HL-60 (cell line): ENCODE results near the gene CLCA1.

ENCODE experiments used
- DNase-seq, 2 experiments: peaks; one replicate each; pipeline ENCODE4 v3.0.0-alpha.2; 2010 to 2020; ENCODE audit warnings: low read depth in 1 of 2, low spot score in 1 of 2
- H3K27ac ChIP-seq: fragments of 250-450 bp; sonication (Bioruptor Pico); replicated peaks from 2 replicates; pipeline ENCODE4 v1.5.1; 2020; ENCODE audit warnings: mild to moderate bottlenecking, moderate library complexity
- H3K27me3 ChIP-seq: fragments of 250-450 bp; sonication (Bioruptor Pico); 2 replicates; pipeline ENCODE4 v1.5.1; 2021; ENCODE audit warnings: mild to moderate bottlenecking, moderate library complexity; ENCODE audit not compliant: insufficient read depth, poor library complexity, severe bottlenecking
- H3K4me3 ChIP-seq: replicated peaks from 2 replicates; pipeline ENCODE4 v1.5.1; 2011; ENCODE audit warnings: mild to moderate bottlenecking, control low read depth, low read length; ENCODE audit not compliant: insufficient read depth
- CTCF ChIP-seq: IDR thresholded peaks from one replicate; pipeline ENCODE4 v1.5.1; 2011; ENCODE audit warnings: low read length, control low read depth, inconsistent platforms; ENCODE audit not compliant: insufficient read depth
- GABPA ChIP-seq: IDR thresholded peaks from 2 replicates; pipeline ENCODE4 v1.6.1; 2012; ENCODE audit warnings: low read depth
- POLR2AphosphoS5 ChIP-seq: IDR thresholded peaks from 2 replicates; pipeline ENCODE4 v1.6.1; 2012; ENCODE audit warnings: low read depth
- REST ChIP-seq: IDR thresholded peaks from 2 replicates; pipeline ENCODE4 v1.6.1; 2012; ENCODE audit warnings: low read depth; ENCODE audit not compliant: insufficient replicate concordance
- SPI1 ChIP-seq: IDR thresholded peaks from 2 replicates; pipeline ENCODE4 v1.6.1; 2012; ENCODE audit warnings: low read depth, mild to moderate bottlenecking, borderline replicate concordance

CLCA1 gene

DNA sequence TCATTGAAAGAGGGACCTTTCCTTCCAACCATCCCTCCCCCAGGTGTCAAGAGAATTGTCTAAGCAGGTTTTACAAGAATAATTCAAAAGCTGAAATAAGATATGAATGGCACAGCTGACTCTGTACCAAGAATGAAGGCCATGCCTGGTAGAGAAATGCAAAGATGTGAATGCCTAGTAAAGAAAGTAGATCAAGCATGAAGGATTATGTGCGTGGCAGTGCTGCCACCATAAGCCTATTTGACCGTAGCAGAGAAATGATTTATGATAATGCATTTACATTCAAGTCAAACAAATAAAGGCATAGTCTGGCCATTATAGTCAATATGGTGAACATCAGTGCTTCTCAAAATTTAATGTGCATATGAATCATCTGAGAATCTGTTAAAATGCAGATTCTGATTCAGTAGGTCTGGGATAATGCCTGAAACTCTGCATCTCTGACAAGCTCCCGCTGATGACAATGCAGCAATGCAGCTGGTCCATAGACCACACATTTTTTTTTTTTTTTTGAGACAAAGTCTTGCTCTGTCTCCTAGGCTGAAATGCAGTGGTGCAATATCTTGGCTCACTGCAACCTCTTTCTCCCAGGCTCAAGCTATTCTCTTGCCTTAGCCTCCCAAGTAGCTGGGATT is 61.6 kb downstream of the CLCA1 start:
- no peak for DNase-seq
- H3K27ac ChIP-seq: no peak overlapping the region
- no peak for TF ChIP-seq GABPA
- TF ChIP-seq SPI1: no peak
- TF ChIP-seq CTCF: no peak
- TF ChIP-seq POLR2AphosphoS5: no peak
- no peak for TF ChIP-seq REST

GRCh38 chr1:86537928-86538695 is 69.4 kb downstream of the CLCA1 start:
- DNase-seq: no peak
- H3K4me3 ChIP-seq: no peak overlapping the region
- no peak for TF ChIP-seq REST

More for the DNA sequence above, 61.6 kb downstream of the CLCA1 start:
- Histone ChIP-seq H3K4me3 (no peak overlapping the region), H3K27me3 (no peaks in the 10 kb centered on the region)

DNA sequence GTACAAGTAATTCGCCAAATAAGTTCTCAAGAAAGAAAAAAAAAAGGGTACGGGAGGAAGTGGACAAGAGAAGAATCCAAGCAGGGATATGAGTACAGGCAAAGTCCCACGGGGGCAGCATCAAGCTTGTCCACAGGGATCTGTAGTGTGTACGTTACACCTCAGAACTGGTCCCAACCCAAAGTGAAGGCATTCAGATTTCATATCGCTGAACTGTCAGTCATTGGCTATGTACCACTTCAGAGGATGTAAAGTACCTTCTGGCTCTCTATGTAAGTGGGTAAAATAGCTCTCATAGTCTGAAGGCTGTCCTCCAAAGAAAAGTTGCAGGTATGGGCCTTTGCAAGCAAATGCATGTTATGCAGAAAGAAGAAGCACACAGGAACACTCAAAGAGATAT is 70.0 kb downstream of the CLCA1 start:
- DNase-seq: no peak
- H3K27me3 ChIP-seq: no peaks in the 10 kb centered on the region
- TF ChIP-seq POLR2AphosphoS5 (no peak), SPI1 (no peak), GABPA (no peak), CTCF (no peak)
- H3K27ac ChIP-seq: no peak overlapping the region
- H3K4me3 ChIP-seq: no peak overlapping the region

More at GRCh38 chr1:86537928-86538695, 69.4 kb downstream of the CLCA1 start:
- Histone ChIP-seq H3K27ac (no peak overlapping the region), H3K27me3 (no peaks in the 10 kb centered on the region)

DNA sequence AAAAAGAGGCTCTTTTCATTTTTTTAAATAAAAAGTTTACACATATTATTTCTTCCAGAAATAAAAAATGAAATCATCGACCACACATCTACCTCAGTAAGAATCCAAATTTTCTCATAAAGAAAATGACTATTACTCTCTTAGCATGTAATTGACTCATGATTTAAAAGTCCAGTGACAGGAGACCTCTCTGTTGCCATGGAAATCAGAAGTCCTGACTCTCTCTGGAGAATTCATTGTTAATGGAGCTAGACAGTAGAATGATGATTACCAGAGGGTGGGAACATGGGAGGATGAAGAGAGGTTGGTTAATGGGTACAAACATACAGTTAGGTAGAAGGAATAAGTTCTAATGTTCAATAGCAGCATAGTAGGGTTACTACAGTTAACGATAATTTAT is 73.1 kb downstream of the CLCA1 start:
- no peak overlapping the region for H3K27ac ChIP-seq
- DNase-seq: no peak
- H3K4me3 ChIP-seq: no peak overlapping the region
- no peaks in the 10 kb centered on the region for H3K27me3 ChIP-seq
- TF ChIP-seq CTCF (no peak), GABPA (no peak), SPI1 (no peak), POLR2AphosphoS5 (no peak), REST (no peak)
